Hair follicle dermal papilla cell (primary cell): ENCODE measurements around the gene POMT2. TPM values are rescaled to one million over a fixed set of nuclear protein-coding genes. Genes with fewer than 3 reads are reported as not detected.

Source experiments
- small RNA-seq: library from RNA; depleted of rRNA; stranded (forward); fragments of <200 nt; gene quantifications from one replicate; pipeline ENCODE3, GENCODE V24; 2012
- total RNA-seq: library from RNA; depleted of rRNA; stranded (reverse); fragments of >200 nt; gene quantifications from 2 replicates; pipeline ENCODE4 v1.2.3, GENCODE V29; 2012

POMT2 gene
- 15.4 and 20.8 TPM in 2 replicates for total RNA-seq

GRCh38 chr14:77320238-77320935 lies at the start of gene POMT2:
TSS of gene POMT2 (minus strand) at chr14:77320883. CDS start at chr14:77320681, 202 bp downstream.

GRCh38 chr14:77271113-77271710 lies 49.5 kb downstream of the POMT2 start, which contains the start of gene NGB:
TSS of gene NGB (minus strand) at chr14:77271206. CDS start at chr14:77270937, 269 bp downstream.

Small RNAs within 50 kb of the gene (small RNA-seq; reads per million reads assigned to genes)
- gene MIR1260A, result not detected

Other genes starting within 250 kb of the POMT2 start
- gene CIPC, start 222.6 kb downstream of the POMT2 start, total RNA-seq, result 22.1 and 24.7 TPM in 2 replicates
- not detected in 2 replicates for gene ZDHHC22, start 179.1 kb downstream of the POMT2 start, total RNA-seq
- gene TMEM63C, start 139.1 kb downstream of the POMT2 start, total RNA-seq, result under 0.01 TPM in 1 of 2 replicates, not detected in the other
- gene NGB, start 49.7 kb downstream of the POMT2 start, total RNA-seq, result not detected in 2 replicates
- gene GSTZ1, start 153 bp upstream of the POMT2 start, total RNA-seq, result 34.6 and 38.6 TPM in 2 replicates
- gene TMED8, start 56.2 kb upstream of the POMT2 start, total RNA-seq, result 12.0 TPM in 2 replicates
- 2.8 and 3.0 TPM in 2 replicates for gene SAMD15, start 56.5 kb upstream of the POMT2 start, total RNA-seq
- 0.12 and 0.16 TPM in 2 replicates for gene NOXRED1, start 102.6 kb upstream of the POMT2 start, total RNA-seq
- gene VIPAS39, start 136.7 kb upstream of the POMT2 start, total RNA-seq, result 29.0 and 31.2 TPM in 2 replicates
- gene AHSA1, start 137.2 kb upstream of the POMT2 start, total RNA-seq, result 39.4 and 40.0 TPM in 2 replicates
- gene ISM2, start 177.9 kb upstream of the POMT2 start, total RNA-seq, result not detected in 2 replicates